Thyroid gland (tissue), 4 donors: ENCODE measurements around the gene TSPAN7. TPM values are rescaled to one million over a fixed set of nuclear protein-coding genes. Genes with fewer than 3 reads are reported as not detected.

ENCODE experiments used
- DNase-seq, 2 donors: peaks; one replicate each; pipeline ENCODE4 v3.0.0-alpha.2; 2019
- H3K27ac ChIP-seq, 3 donors: fragments of 200-600 bp; sonication (generic); 1 replicate in 2 of 3; 2 replicates in 1 of 3; pipeline ENCODE4 v1.5.1; 2016 to 2019; ENCODE audit warnings: mild to moderate bottlenecking in 1 of 3, moderate library complexity in 1 of 3
- H3K27me3 ChIP-seq: fragments of 200-600 bp; sonication (generic); one replicate; pipeline ENCODE4 v1.5.1; 2019
- H3K36me3 ChIP-seq, 2 donors: fragments of 200-600 bp; sonication (generic); one replicate each; pipeline ENCODE4 v1.5.1; 2016 to 2019
- H3K4me1 ChIP-seq, 2 donors: fragments of 200-600 bp; sonication (generic); one replicate each; pipeline ENCODE4 v1.5.1; 2017 to 2019
- H3K4me3 ChIP-seq, 3 donors: fragments of 200-600 bp; sonication (generic); replicated peaks in 1 of 3; 1 replicate in 2 of 3; 2 replicates in 1 of 3; pipeline ENCODE4 v1.5.1; 2016; ENCODE audit warnings: mild to moderate bottlenecking in 1 of 3
- H3K9me3 ChIP-seq: fragments of 200-600 bp; sonication (generic); one replicate; pipeline ENCODE4 v1.5.1; 2017
- CTCF ChIP-seq, 6 experiments: fragments of 200-600 bp in 3 of 6; fragments of 450-650 bp in 3 of 6; sonication (generic) in 3 of 6; IDR thresholded peaks; one replicate each; pipeline ENCODE4 v1.5.1; 2016 to 2019; ENCODE audit warnings: antibody characterized with exemption in 6 of 6, mild to moderate bottlenecking in 2 of 6, inconsistent platforms in 1 of 6, moderate library complexity in 1 of 6
- POLR2A ChIP-seq, 2 donors: fragments of 450-650 bp; IDR thresholded peaks; one replicate each; pipeline ENCODE4 v1.6.1; 2017; ENCODE audit warnings: antibody characterized with exemption in 2 of 2, mild to moderate bottlenecking in 2 of 2, moderate library complexity in 1 of 2
- WGBS, 2 donors: methylation state at CpG; one replicate each; pipeline ENCODE4 v1.1.5; 2017; 5-methylcytosine and 5-hydroxymethylcytosine counted together
- intact Hi-C: fragments of 100-400 bp; cut with DNase I; formaldehyde crosslinking; loops from one replicate; pipeline ENCODE4 v1.15.1; 2023
- total RNA-seq, 4 donors: library from RNA; depleted of rRNA; stranded (reverse); fragments of >200 nt; gene quantifications; one replicate each; pipeline ENCODE4 v1.2.3, GENCODE V29; 2016

Gene TSPAN7
- total RNA-seq, 4 donors from 2014 or later, result 38.1 to 66.2 (median 55.2) TPM

DNA sequence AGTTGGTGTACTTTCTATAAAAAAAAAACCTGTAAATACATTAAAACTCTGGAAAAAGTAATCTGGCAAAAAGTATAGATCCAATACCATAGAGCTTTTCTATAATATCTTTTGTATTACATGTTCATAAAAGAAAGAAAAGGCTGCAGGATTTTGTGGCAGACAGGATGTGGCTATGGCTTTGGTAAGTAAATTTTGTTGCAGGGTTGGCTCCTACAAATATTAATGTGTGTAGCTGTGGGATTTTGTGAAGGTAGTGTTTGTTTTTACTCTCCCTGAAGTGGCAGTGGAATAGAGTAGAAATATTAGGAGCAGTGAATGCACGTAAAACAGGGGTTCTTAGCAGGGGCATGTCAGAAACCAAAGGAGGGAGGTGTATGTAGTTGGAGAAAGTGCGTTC lies 84.8 kb downstream of the TSPAN7 start:
- H3K27ac ChIP-seq, result no peak overlapping the region
- H3K36me3 ChIP-seq, result no peaks in the 10 kb centered on the region
- no peaks in the 10 kb centered on the region for H3K9me3 ChIP-seq
- no peaks in the 10 kb centered on the region for H3K4me1 ChIP-seq
- intact Hi-C loops, result no loop called here
- WGBS, 2 donors, result 90 to 96% methylated on average over 2 of the region's 2 CpGs
- DNase-seq, result no peak
- H3K4me3 ChIP-seq, result no peak overlapping the region
- no peaks in the 10 kb centered on the region for H3K27me3 ChIP-seq
- no peak for TF ChIP-seq POLR2A (IDR thresholded peaks at IDR 0.05)
- TF ChIP-seq CTCF (IDR thresholded peaks at IDR 0.05), result no peak

DNA sequence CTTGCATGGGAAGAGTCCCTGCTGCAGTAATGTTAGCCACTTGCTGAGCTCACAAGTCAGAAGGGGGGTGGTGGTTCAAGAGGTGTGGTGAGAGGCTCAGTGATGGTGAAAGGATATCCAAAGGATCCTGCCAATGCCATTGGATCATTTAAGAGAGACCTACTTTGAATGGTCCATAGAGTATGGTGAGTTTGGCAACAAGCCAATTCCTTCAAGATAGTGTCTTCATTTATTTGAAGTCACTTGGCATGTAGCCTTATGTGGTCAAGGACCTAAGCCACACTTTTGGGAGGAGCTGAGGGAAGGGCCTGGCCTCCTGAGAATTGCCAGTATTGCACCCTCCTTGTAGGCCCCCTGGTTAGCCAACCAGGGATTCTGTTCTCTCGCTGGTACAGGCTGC lies 87.9 kb downstream of the TSPAN7 start:
- TF ChIP-seq CTCF (IDR thresholded peaks at IDR 0.05), result no peak
- no peak for TF ChIP-seq POLR2A (IDR thresholded peaks at IDR 0.05)
- no peak overlapping the region for H3K27ac ChIP-seq
- no peak for DNase-seq
- H3K4me1 ChIP-seq, result no peaks in the 10 kb centered on the region
- H3K4me3 ChIP-seq, result no peak overlapping the region
- H3K36me3 ChIP-seq, result no peaks in the 10 kb centered on the region
- intact Hi-C loops, result no loop called here
- no CpG with 5 or more reads among the region's 1 CpG for WGBS, 2 donors
- no peaks in the 10 kb centered on the region for H3K27me3 ChIP-seq
- no peaks in the 10 kb centered on the region for H3K9me3 ChIP-seq

- Histone ChIP-seq H3K27me3 (no peaks in the 10 kb centered on the region), H3K27ac (no peak overlapping the region), H3K9me3 (no peaks in the 10 kb centered on the region), H3K4me1 (no peaks in the 10 kb centered on the region), H3K36me3 (no peaks in the 10 kb centered on the region), H3K4me3 (no peak overlapping the region)
- peak; percentile 15 to 25 for DNase-seq
- TF ChIP-seq POLR2A (IDR thresholded peaks at IDR 0.05) (no peak), CTCF (IDR thresholded peaks at IDR 0.05) (no peak)
- intact Hi-C loops, result loop anchor here (5.0 kb wide), 1 partner anchor 193 kb away; no protein-coding TSS in a partner anchor
- 96 to 99% methylated on average over 5 to 6 of the region's 6 CpGs for WGBS, 2 donors
These were observed 88.6 kb downstream of the TSPAN7 start for GRCh38 chrX:38649674-38650647.

DNA sequence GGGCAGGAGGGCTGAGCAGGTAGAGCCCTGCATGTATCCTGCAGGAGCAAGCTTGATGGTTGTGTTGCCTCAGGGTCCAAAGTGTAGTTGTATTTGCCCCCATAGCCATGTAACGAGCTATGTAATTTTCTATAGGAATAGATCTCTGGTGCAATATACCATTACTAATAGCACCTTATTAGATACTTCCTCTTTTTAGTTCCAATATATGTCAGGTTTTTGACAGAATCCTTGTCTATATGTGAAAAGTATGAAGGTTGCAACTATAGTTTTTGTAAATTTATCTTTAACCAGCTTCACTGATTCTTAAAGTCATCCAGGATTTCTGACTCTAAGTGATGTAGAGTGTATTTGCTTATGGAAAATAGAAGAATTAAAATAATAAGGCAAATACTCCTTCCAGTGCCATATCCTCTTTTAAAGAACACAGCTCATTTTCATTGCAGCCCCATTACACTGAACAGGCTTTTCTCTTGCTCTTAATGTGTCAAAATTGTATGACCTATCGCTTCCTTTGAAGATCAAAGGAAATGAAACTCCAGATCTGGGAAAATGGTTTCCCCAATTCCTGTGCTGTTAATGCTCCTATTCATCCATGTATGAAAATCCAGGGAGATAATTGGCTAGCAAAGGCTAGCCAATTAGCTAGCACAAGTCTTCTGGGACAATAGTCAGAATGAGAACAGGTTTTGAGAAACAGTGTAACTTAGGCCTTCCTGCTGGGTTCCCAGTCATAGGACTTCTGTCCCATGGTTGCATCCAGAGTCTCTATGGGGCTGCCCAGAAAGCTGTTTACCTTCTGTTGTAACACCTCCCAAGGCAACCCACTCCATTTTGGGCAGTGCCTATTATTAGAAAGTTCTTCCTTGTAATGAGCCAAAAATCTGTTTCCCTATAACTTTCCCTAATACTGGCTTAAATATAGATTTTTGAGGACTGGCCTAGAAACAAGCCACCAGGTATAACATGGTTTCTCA lies 90.6 kb downstream of the TSPAN7 start:
- Histone ChIP-seq H3K4me3 (no peak overlapping the region), H3K36me3 (no peaks in the 10 kb centered on the region), H3K27ac (no peak overlapping the region), H3K9me3 (no peaks in the 10 kb centered on the region), H3K27me3 (no peaks in the 10 kb centered on the region), H3K4me1 (no peaks in the 10 kb centered on the region)
- no peak for TF ChIP-seq CTCF (IDR thresholded peaks at IDR 0.05)
- no peak for TF ChIP-seq POLR2A (IDR thresholded peaks at IDR 0.05)
- 97% methylated on average over 2 of the region's 2 CpGs for WGBS, 2 donors
- intact Hi-C loops, result loop anchor here (5.0 kb wide), 1 partner anchor 195 kb away; no protein-coding TSS in a partner anchor
- DNase-seq, result no peak
